Neural cell (in vitro differentiated cells): ENCODE results near the gene IGSF21.

Source experiments
- POLR2AphosphoS5 ChIP-seq: IDR thresholded peaks from 2 replicates; pipeline ENCODE4 v1.6.1; 2012
- TF ChIP-seq, protein P1 (sequence below): fragments of 450-650 bp; IDR thresholded peaks from 2 replicates; pipeline ENCODE4 v1.5.1; 2014; ENCODE audit warnings: antibody characterized with exemption, mild to moderate bottlenecking, moderate library complexity; ENCODE audit not compliant: poor library complexity, severe bottlenecking

DNA sequence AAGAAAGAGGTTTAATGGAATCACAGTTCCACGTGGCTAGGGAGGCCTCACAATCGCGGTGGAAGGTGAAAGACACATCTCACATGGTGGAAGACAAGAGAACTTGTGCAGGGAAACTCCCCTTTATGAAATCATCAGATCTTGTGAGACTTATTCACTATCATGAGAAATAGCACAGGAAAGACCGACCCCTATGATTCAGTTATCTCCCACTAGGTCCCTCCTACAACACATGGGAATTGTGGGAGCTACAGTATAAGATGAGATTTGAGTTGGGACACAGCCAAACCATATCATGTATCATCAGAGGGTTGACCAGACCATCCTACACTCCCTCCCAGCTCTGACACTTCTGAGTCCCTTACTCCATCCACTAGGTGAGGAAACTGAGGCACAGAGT, 229.2 kb downstream of the IGSF21 start:
- TF ChIP-seq, protein P1, sequence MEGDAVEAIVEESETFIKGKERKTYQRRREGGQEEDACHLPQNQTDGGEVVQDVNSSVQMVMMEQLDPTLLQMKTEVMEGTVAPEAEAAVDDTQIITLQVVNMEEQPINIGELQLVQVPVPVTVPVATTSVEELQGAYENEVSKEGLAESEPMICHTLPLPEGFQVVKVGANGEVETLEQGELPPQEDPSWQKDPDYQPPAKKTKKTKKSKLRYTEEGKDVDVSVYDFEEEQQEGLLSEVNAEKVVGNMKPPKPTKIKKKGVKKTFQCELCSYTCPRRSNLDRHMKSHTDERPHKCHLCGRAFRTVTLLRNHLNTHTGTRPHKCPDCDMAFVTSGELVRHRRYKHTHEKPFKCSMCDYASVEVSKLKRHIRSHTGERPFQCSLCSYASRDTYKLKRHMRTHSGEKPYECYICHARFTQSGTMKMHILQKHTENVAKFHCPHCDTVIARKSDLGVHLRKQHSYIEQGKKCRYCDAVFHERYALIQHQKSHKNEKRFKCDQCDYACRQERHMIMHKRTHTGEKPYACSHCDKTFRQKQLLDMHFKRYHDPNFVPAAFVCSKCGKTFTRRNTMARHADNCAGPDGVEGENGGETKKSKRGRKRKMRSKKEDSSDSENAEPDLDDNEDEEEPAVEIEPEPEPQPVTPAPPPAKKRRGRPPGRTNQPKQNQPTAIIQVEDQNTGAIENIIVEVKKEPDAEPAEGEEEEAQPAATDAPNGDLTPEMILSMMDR, result no peak
- no peak for TF ChIP-seq POLR2AphosphoS5
